Endothelial cell of umbilical vein (primary cell): Measurements from ENCODE around the gene GAGE2A. TPM values are rescaled to one million over a fixed set of nuclear protein-coding genes. Genes with fewer than 3 reads are reported as not detected.

ENCODE experiments used
- BruUV-seq: library from RNA; stranded (reverse); fragments of 400-500 nt; replicated peaks from 2 replicates; lab custom pipeline; 2021; lab: Mats Ljungman, UMichigan
- CTCF ChIA-PET: fragments of 300-600, 350-600 bp; sonication (Branson Sonifier 250); formaldehyde crosslinking; loops from one replicate; lab custom pipeline; 2021; ENCODE audit warnings: antibody characterized with exemption, inconsistent platforms; lab: Charles Lee
- POLR2A ChIA-PET: fragments of 300-600, 350-600 bp; sonication (Branson Sonifier 250); formaldehyde crosslinking; loops from one replicate; lab custom pipeline; 2021; ENCODE audit warnings: antibody characterized with exemption, inconsistent platforms; lab: Charles Lee
- DNase-seq: peaks from one replicate; pipeline ENCODE4 v3.0.0-alpha.2; 2011; ENCODE audit warnings: low read depth, low spot score
- FAIRE-seq: peaks from 2 replicates; lab custom pipeline; 2011; peaks lifted over from hg19 to GRCh38; lab: Jason Lieb, UNC
- H2AFZ ChIP-seq: 2 replicates; pipeline ENCODE4 v1.6.0; 2012; ENCODE audit warnings: low read depth, low read length, control low read depth, inconsistent platforms
- H3K27ac ChIP-seq: 2 replicates; pipeline ENCODE4 v1.5.1; 2011; ENCODE audit warnings: low read depth, mild to moderate bottlenecking, control low read depth, low read length, moderate library complexity; ENCODE audit not compliant: insufficient read depth
- H3K27me3 ChIP-seq, 2 experiments: 2 replicates each; pipeline versions ENCODE4 v1.6.0 to v1.6.1; 2011; ENCODE audit warnings: low read length in 2 of 2, mixed read lengths in 1 of 2; ENCODE audit not compliant: control insufficient read depth in 2 of 2, insufficient read depth in 2 of 2
- H3K36me3 ChIP-seq, 2 experiments: 2 replicates in 1 of 2; 3 replicates in 1 of 2; pipeline ENCODE4 v1.5.1; 2011; ENCODE audit warnings: low read length in 2 of 2, mild to moderate bottlenecking in 1 of 2, moderate library complexity in 1 of 2; ENCODE audit not compliant: control insufficient read depth in 2 of 2, insufficient read depth in 2 of 2; ENCODE audit errors: extremely low read depth in 1 of 2
- H3K4me1 ChIP-seq: 3 replicates; pipeline ENCODE4 v1.5.1; 2011; ENCODE audit warnings: mild to moderate bottlenecking, low read length; ENCODE audit not compliant: control insufficient read depth, insufficient read depth; ENCODE audit errors: extremely low read depth
- H3K4me2 ChIP-seq: 2 replicates; pipeline ENCODE4 v1.6.1; 2011; ENCODE audit warnings: low read length, control low read depth, mixed read lengths; ENCODE audit not compliant: insufficient read depth
- H3K4me3 ChIP-seq, 3 experiments: fragments of 200-600 bp in 1 of 3; sonication (generic), shearing (Covaris generic) in 1 of 3; replicated peaks in 1 of 3; 2 replicates each; pipeline ENCODE4 v1.5.1; 2011 to 2016; ENCODE audit warnings: control low read depth in 3 of 3, low read length in 3 of 3, mild to moderate bottlenecking in 2 of 3, inconsistent platforms in 1 of 3, low read depth in 1 of 3, moderate library complexity in 1 of 3; ENCODE audit not compliant: insufficient read depth in 1 of 3
- H3K79me2 ChIP-seq: 2 replicates; pipeline ENCODE4 v1.6.0; 2012; ENCODE audit warnings: low read length, inconsistent platforms; ENCODE audit not compliant: control insufficient read depth, insufficient read depth
- H3K9ac ChIP-seq: replicated peaks from 2 replicates; pipeline ENCODE3; 2011; ENCODE audit warnings: low read length, control low read depth; ENCODE audit not compliant: insufficient read depth; ENCODE audit errors: extremely low read depth
- H3K9me1 ChIP-seq: replicated peaks from 3 replicates; pipeline ENCODE4 v1.6.0; 2011; ENCODE audit warnings: mild to moderate bottlenecking, low read length; ENCODE audit not compliant: control insufficient read depth, insufficient read depth; ENCODE audit errors: extremely low read depth
- H3K9me3 ChIP-seq: replicated peaks from 2 replicates; pipeline ENCODE4 v1.5.1; 2012; ENCODE audit warnings: low read length, inconsistent platforms; ENCODE audit not compliant: control insufficient read depth, insufficient read depth
- H4K20me1 ChIP-seq: replicated peaks from 2 replicates; pipeline ENCODE3; 2011; ENCODE audit warnings: mild to moderate bottlenecking, low read length; ENCODE audit not compliant: control insufficient read depth, insufficient read depth; ENCODE audit errors: extremely low read depth
- CTCF ChIP-seq, 2 donors: IDR thresholded peaks; 1 replicate in 1 of 2; 2 replicates in 1 of 2; pipeline ENCODE4 v1.5.1; 2011; ENCODE audit warnings: low read length in 2 of 2, mild to moderate bottlenecking in 2 of 2, moderate library complexity in 2 of 2, control low read depth in 1 of 2, inconsistent platforms in 1 of 2, low read depth in 1 of 2; ENCODE audit not compliant: insufficient read depth in 1 of 2; ENCODE audit errors: extremely low read depth in 1 of 2
- EZH2 ChIP-seq: IDR thresholded peaks from 2 replicates; pipeline ENCODE4 v1.6.1; 2012; ENCODE audit warnings: borderline replicate concordance, low read depth, mild to moderate bottlenecking, moderate library complexity, low read length, inconsistent platforms; ENCODE audit not compliant: severe bottlenecking
- FOS ChIP-seq: IDR thresholded peaks from 2 replicates; pipeline ENCODE4 v1.6.1; 2011; ENCODE audit warnings: mild to moderate bottlenecking, low read length, moderate library complexity, borderline replicate concordance; ENCODE audit not compliant: insufficient read depth
- GATA2 ChIP-seq: IDR thresholded peaks from 2 replicates; pipeline ENCODE4 v1.7.0; 2011; ENCODE audit warnings: low read depth, mild to moderate bottlenecking, moderate library complexity, mixed read lengths, low read length; ENCODE audit not compliant: insufficient read length, insufficient read depth
- JUN ChIP-seq: IDR thresholded peaks from 2 replicates; pipeline ENCODE4 v1.6.1; 2011; ENCODE audit warnings: borderline replicate concordance, low read depth; ENCODE audit not compliant: insufficient read length, insufficient read depth
- MAX ChIP-seq: IDR thresholded peaks from 2 replicates; pipeline ENCODE4 v1.6.1; 2011; ENCODE audit not compliant: insufficient read depth, insufficient read length
- MYC ChIP-seq: IDR thresholded peaks from one replicate; pipeline ENCODE4 v1.6.1; 2011; ENCODE audit warnings: mild to moderate bottlenecking, low read depth, low read length
- POLR2A ChIP-seq: IDR thresholded peaks from 2 replicates; pipeline ENCODE4 v1.6.1; 2012; ENCODE audit warnings: low read depth, mild to moderate bottlenecking, control low read depth, low read length
- POLR2AphosphoS5 ChIP-seq: IDR thresholded peaks from 2 replicates; pipeline ENCODE4 v1.6.1; 2012; ENCODE audit warnings: low read depth, mild to moderate bottlenecking, control low read depth, low read length, moderate library complexity; ENCODE audit not compliant: insufficient read depth
- dilution Hi-C: fragments of 300-500 bp; cut with MboI; formaldehyde crosslinking; loops from one replicate; pipeline ENCODE4 v1.15.0; 2019; ENCODE audit warnings: low sequenced_read_pairs; ENCODE audit not compliant: extremely low pct_ligation_motif_present
- intact Hi-C: fragments of 100-400 bp; cut with micrococcal nuclease; formaldehyde crosslinking; loops from one replicate; pipeline ENCODE4 v1.10.0; 2022
- polyA plus RNA-seq, 4 experiments: library from polyadenylated mRNA; depleted of rRNA in 3 of 4; stranded (reverse) in 3 of 4; unstranded in 1 of 4; fragments of >200 nt; gene quantifications; 2 replicates each; pipeline versions ENCODE4 v1.2.1 to v1.2.3, GENCODE V29; 2011 to 2012; ENCODE audit warnings: missing spikeins in 1 of 4
- total RNA-seq: library from RNA; stranded (reverse); gene quantifications from 2 replicates; pipeline ENCODE4 v1.2.3, GENCODE V29; 2021

GAGE2A gene
- total and polyA plus RNA-seq, 2 donors (not counting 3 experiments of a cell fraction or from before 2014, with no cell fraction given) = not detected

- TF ChIP-seq CTCF (IDR thresholded peaks at IDR 0.05; ENCODE audit: extremely low read depth in 1 of 2, insufficient read depth in 1 of 2, low read depth in 1 of 2, low read length in 2 of 2) (no peak), JUN (no peak), POLR2AphosphoS5 (no peak), MYC (no peak), POLR2A (no peak), GATA2 (no peak), MAX (no peak), EZH2 (no peak), FOS (no peak)
- no peaks in the 10 kb centered on the region for H3K9me1 ChIP-seq
- no peak overlapping the region for H3K4me2 ChIP-seq
- H3K36me3 ChIP-seq = no peaks in the 10 kb centered on the region
- intact Hi-C loops = no loop called here
- H3K27me3 ChIP-seq = no peaks in the 10 kb centered on the region
- no peak for FAIRE-seq
- H3K9me3 ChIP-seq = no peaks in the 10 kb centered on the region
- dilution Hi-C loops = no loop called here
- DNase-seq = no peak
- H3K79me2 ChIP-seq = no peaks in the 10 kb centered on the region
- ChIA-PET CTCF (no interaction called here), POLR2A (no interaction called here)
- H3K4me3 ChIP-seq = no peak overlapping the region
- no TSS peak for BruUV-seq
- H2AFZ ChIP-seq = no peak overlapping the region
- no peaks in the 10 kb centered on the region for H4K20me1 ChIP-seq
- no peak overlapping the region for H3K27ac ChIP-seq
- H3K9ac ChIP-seq = no peak overlapping the region
- no peaks in the 10 kb centered on the region for H3K4me1 ChIP-seq
Measured at GRCh38 chrX:49644991-49645637, 55.8 kb downstream of the GAGE2A start.

Other genes with a start within 250 kb of the GAGE2A start
- gene GAGE12C, start 57.3 kb upstream of the GAGE2A start, total RNA-seq = not detected in 2 replicates
- gene GAGE12C, start 57.3 kb upstream of the GAGE2A start, polyA plus RNA-seq = not detected in 2 replicates
- gene GAGE12D, start 47.8 kb upstream of the GAGE2A start, total RNA-seq = not detected in 2 replicates
- gene GAGE12D, start 47.8 kb upstream of the GAGE2A start, polyA plus RNA-seq = not detected in 2 replicates
- gene GAGE12E, start 38.2 kb upstream of the GAGE2A start, total RNA-seq = not detected in 2 replicates
- gene GAGE12E, start 38.2 kb upstream of the GAGE2A start, polyA plus RNA-seq = not detected in 2 replicates
- gene GAGE12F, start 28.7 kb upstream of the GAGE2A start, total RNA-seq = not detected in 2 replicates
- not detected in 2 replicates for gene GAGE12F, start 28.7 kb upstream of the GAGE2A start, polyA plus RNA-seq
- gene GAGE12G, start 19.1 kb upstream of the GAGE2A start, total RNA-seq = not detected in 2 replicates
- gene GAGE12G, start 19.1 kb upstream of the GAGE2A start, polyA plus RNA-seq = not detected in 2 replicates
- not detected in 2 replicates for gene GAGE12H, start 9.5 kb upstream of the GAGE2A start, total RNA-seq
- gene GAGE12H, start 9.5 kb upstream of the GAGE2A start, polyA plus RNA-seq = not detected in 2 replicates
- gene GAGE1, start 9.5 kb downstream of the GAGE2A start, total RNA-seq = not detected in 2 replicates
- not detected in 2 replicates for gene GAGE1, start 9.5 kb downstream of the GAGE2A start, polyA plus RNA-seq
- gene PAGE1, start 106.5 kb downstream of the GAGE2A start, total RNA-seq = not detected in 2 replicates
- not detected in 2 replicates for gene PAGE1, start 106.5 kb downstream of the GAGE2A start, polyA plus RNA-seq
- not detected in 2 replicates for gene PAGE4, start 239.8 kb downstream of the GAGE2A start, total RNA-seq
- gene PAGE4, start 239.8 kb downstream of the GAGE2A start, polyA plus RNA-seq = not detected in 2 replicates